Measurements from ENCODE around the gene LINGO1. TPM values are rescaled to one million over a fixed set of nuclear protein-coding genes. Genes with fewer than 3 reads are reported as not detected.

LINGO1 gene
- total and polyA plus RNA-seq, 2 of the 8 experiments (the other 6 are each of a cell fraction or from before 2014, with no cell fraction given) = 57.1 to 114 TPM

GRCh38 chr15:77647961-77648360 is 15.2 kb upstream of the LINGO1 start (continued):
- TF ChIP-seq, protein P1, sequence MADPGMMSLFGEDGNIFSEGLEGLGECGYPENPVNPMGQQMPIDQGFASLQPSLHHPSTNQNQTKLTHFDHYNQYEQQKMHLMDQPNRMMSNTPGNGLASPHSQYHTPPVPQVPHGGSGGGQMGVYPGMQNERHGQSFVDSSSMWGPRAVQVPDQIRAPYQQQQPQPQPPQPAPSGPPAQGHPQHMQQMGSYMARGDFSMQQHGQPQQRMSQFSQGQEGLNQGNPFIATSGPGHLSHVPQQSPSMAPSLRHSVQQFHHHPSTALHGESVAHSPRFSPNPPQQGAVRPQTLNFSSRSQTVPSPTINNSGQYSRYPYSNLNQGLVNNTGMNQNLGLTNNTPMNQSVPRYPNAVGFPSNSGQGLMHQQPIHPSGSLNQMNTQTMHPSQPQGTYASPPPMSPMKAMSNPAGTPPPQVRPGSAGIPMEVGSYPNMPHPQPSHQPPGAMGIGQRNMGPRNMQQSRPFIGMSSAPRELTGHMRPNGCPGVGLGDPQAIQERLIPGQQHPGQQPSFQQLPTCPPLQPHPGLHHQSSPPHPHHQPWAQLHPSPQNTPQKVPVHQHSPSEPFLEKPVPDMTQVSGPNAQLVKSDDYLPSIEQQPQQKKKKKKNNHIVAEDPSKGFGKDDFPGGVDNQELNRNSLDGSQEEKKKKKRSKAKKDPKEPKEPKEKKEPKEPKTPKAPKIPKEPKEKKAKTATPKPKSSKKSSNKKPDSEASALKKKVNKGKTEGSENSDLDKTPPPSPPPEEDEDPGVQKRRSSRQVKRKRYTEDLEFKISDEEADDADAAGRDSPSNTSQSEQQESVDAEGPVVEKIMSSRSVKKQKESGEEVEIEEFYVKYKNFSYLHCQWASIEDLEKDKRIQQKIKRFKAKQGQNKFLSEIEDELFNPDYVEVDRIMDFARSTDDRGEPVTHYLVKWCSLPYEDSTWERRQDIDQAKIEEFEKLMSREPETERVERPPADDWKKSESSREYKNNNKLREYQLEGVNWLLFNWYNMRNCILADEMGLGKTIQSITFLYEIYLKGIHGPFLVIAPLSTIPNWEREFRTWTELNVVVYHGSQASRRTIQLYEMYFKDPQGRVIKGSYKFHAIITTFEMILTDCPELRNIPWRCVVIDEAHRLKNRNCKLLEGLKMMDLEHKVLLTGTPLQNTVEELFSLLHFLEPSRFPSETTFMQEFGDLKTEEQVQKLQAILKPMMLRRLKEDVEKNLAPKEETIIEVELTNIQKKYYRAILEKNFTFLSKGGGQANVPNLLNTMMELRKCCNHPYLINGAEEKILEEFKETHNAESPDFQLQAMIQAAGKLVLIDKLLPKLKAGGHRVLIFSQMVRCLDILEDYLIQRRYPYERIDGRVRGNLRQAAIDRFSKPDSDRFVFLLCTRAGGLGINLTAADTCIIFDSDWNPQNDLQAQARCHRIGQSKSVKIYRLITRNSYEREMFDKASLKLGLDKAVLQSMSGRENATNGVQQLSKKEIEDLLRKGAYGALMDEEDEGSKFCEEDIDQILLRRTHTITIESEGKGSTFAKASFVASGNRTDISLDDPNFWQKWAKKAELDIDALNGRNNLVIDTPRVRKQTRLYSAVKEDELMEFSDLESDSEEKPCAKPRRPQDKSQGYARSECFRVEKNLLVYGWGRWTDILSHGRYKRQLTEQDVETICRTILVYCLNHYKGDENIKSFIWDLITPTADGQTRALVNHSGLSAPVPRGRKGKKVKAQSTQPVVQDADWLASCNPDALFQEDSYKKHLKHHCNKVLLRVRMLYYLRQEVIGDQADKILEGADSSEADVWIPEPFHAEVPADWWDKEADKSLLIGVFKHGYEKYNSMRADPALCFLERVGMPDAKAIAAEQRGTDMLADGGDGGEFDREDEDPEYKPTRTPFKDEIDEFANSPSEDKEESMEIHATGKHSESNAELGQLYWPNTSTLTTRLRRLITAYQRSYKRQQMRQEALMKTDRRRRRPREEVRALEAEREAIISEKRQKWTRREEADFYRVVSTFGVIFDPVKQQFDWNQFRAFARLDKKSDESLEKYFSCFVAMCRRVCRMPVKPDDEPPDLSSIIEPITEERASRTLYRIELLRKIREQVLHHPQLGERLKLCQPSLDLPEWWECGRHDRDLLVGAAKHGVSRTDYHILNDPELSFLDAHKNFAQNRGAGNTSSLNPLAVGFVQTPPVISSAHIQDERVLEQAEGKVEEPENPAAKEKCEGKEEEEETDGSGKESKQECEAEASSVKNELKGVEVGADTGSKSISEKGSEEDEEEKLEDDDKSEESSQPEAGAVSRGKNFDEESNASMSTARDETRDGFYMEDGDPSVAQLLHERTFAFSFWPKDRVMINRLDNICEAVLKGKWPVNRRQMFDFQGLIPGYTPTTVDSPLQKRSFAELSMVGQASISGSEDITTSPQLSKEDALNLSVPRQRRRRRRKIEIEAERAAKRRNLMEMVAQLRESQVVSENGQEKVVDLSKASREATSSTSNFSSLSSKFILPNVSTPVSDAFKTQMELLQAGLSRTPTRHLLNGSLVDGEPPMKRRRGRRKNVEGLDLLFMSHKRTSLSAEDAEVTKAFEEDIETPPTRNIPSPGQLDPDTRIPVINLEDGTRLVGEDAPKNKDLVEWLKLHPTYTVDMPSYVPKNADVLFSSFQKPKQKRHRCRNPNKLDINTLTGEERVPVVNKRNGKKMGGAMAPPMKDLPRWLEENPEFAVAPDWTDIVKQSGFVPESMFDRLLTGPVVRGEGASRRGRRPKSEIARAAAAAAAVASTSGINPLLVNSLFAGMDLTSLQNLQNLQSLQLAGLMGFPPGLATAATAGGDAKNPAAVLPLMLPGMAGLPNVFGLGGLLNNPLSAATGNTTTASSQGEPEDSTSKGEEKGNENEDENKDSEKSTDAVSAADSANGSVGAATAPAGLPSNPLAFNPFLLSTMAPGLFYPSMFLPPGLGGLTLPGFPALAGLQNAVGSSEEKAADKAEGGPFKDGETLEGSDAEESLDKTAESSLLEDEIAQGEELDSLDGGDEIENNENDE (IDR thresholded peaks at IDR 0.05; ENCODE audit: insufficient replicate concordance, low read length) = no peak
- TF ChIP-seq RAD21 (IDR thresholded peaks at IDR 0.05 in 1 of 2, conservative IDR thresholded peaks at IDR 0.05 in 1 of 2; ENCODE audit: low read depth in 2 of 2, low read length in 2 of 2) = no peak
- no peak for TF ChIP-seq POLR2A (IDR thresholded peaks at IDR 0.05; ENCODE audit: control extremely low read depth in 1 of 2, low read depth in 2 of 2, low read length in 2 of 2)
- no peak for TF ChIP-seq CBX5 (IDR thresholded peaks at IDR 0.05; ENCODE audit: low read depth, low read length)
- TF ChIP-seq SUZ12 (IDR thresholded peaks at IDR 0.05; ENCODE audit: low read length) = no peak
- TF ChIP-seq RBBP5 (IDR thresholded peaks at IDR 0.05; ENCODE audit: borderline replicate concordance, low read depth, low read length) = no peak
- TF ChIP-seq SRF (IDR thresholded peaks at IDR 0.05; ENCODE audit: low read depth, low read length) = no peak

Data from H1 (cell line).